ENCODE measurements around the gene SDK1. TPM values are rescaled to one million over a fixed set of nuclear protein-coding genes. Genes with fewer than 3 reads are reported as not detected.

SDK1 gene
- total RNA-seq, 4 donors from 2014 or later = 7.5 to 35.0 (median 10.2) TPM

GRCh38 chr7:4244635-4245034 is 943.6 kb downstream of the SDK1 start:
- TF ChIP-seq CTCF (IDR thresholded peaks at IDR 0.05; ENCODE audit: low read depth) = no peak

GRCh38 chr7:4245135-4245865 is 944.2 kb downstream of the SDK1 start:
- TF ChIP-seq CTCF (IDR thresholded peaks at IDR 0.05; ENCODE audit: low read depth) = no peak

GRCh38 chr7:4245866-4246470 is 944.9 kb downstream of the SDK1 start:
- TF ChIP-seq CTCF (IDR thresholded peaks at IDR 0.05; ENCODE audit: low read depth) = no peak

- TF ChIP-seq CTCF (IDR thresholded peaks at IDR 0.05; ENCODE audit: low read depth) = no peak
These were observed 945.5 kb downstream of the SDK1 start for GRCh38 chr7:4246536-4246935.

- TF ChIP-seq CTCF (IDR thresholded peaks at IDR 0.05; ENCODE audit: low read depth) = no peak
These were observed 946.2 kb downstream of the SDK1 start for GRCh38 chr7:4247106-4247876.

- TF ChIP-seq CTCF (IDR thresholded peaks at IDR 0.05; ENCODE audit: low read depth) = no peak
These were observed 947.2 kb downstream of the SDK1 start for GRCh38 chr7:4248295-4248694.

GRCh38 chr7:4249241-4249640 is 948.2 kb downstream of the SDK1 start:
- TF ChIP-seq CTCF (IDR thresholded peaks at IDR 0.05; ENCODE audit: low read depth) = no peak
